ENCODE results near the gene CACNB4.

- no peak for TF ChIP-seq CTCF (IDR thresholded peaks at IDR 0.05)
- no peak for TF ChIP-seq POLR2A (IDR thresholded peaks at IDR 0.05)
Observed at GRCh38 chr2:152115952-152116351, 17.1 kb upstream of the CACNB4 start.
